Inflammatory macrophage (primary cell): ENCODE data around the gene APOBR.
A peak's percentile ranks its signal among the peaks of the same experiment; 100 is the strongest.
"Not testable (repeated sequence)": the region's sequence is repeated elsewhere in the genome, so short reads cannot be mapped to it uniquely, and the experiment has no call there.

Experiments
- DNase-seq, 2 donors: peaks; one replicate each; pipeline ENCODE4 v3.0.0-alpha.2; 2020 to 2022
- total RNA-seq, 18 experiments: gene quantifications; one replicate each; lab custom pipeline; 2026; ENCODE audit warnings: mixed read lengths in 6 of 18, inconsistent platforms in 2 of 18; lab: John Stamatoyannopoulos, UW

Gene APOBR, protein sequence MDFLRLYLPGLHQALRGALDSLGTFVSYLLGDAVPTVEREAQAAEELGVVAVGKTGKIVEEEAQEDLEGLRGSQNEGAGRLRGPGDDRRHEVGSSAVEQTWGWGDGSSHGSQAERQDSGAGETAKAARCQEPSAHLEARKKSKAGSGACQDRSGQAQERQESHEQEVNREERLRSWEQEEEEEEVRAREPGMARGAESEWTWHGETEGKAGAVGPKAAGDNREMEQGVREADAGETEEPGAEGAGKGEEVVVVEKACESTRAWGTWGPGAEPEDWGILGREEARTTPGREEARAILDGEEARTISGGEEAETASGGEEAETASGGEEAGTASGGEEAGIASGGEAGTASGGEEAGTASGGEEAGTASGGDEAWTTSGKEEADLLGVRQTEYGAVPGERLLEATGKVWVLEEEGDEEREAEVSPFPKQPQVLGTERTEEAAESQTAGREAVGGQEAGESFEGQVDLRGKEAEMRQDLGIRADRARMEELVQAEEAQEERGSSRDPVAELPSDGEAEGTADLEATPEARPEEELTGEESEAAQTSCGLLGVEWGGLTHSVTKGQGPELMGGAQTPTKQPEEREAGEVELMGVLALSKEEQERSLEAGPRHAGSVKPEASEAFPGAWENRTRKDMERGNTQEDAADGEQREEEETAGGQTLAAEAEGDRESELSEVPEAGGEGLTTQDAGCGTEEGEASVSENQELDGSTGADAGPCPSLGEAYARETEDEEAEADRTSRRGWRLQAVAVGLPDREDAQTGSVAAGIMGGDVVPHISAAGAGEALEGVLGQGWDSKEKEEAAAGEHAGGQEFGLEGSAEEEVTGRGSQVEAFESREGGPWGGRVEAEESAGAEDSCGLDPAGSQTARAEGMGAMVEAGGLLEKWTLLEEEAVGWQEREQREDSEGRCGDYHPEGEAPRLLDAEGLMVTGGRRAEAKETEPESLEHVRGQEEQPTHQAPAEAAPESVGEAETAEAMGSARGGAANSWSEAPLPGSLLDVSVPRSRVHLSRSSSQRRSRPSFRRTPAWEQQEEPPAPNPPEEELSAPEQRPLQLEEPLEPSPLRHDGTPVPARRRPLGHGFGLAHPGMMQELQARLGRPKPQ
- total RNA-seq, result 29.9 to 98.9 (median 53.3) reads per million in 18 experiments

DNA sequence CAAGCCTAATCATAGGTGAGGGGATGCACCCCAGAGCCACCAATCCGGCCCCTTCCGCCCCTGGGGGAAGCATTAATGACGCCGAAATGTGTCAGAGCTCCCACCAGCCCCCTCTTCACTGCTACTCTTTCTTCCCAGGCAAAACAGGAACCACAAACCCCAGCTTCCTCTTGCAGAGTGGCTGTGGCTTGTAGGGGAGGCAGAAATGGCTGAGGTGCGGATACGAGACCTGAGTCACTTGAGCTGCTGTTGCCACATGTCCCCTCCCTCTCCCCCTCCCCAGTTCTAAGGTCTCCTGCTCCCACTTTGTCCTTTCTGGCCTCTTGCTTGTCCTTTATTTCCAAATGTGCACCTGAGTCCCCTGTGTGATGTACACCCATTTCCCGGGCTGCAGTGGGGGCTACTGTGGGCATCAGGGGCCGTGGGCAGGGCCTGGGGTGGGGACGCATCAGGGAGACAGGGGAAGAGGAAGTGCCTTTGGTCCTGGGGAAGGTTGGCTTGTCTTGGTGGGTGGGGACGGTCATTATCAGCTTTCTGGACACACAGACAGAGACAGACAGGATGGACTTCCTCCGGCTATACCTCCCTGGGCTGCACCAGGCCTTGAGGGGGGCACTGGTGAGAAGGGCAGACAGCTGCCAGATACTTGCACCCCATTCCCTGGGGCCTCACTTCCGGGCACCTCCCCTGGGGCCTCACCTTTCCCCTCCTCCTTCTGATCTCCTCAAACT, at the start of gene APOBR:
APOBR (plus strand) TSS at position 523 of the 731 bp plus-strand sequence; CDS start at position 562, 39 bp downstream.
- DNase-seq, result peak; percentile 94 to 96

DNA sequence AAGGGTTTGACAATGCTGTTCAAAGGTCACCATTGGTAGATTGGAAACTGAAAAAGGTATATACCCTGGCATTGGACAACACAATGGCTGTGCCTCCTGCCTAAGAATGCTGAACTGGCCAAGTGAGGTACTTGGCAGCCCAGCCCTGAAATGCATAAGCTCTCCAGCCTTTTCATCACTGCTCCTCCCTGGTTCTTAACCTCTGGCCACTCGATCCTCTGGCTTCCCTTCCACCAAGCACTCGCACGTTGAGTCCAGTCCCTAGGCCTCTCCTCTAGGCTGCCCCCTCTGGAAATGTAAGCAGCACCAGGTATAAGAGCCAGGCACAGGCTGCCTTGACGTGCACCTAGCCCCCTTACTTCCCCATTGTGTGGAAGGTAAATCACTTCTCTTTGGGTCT, 48.1 kb upstream of the APOBR start:
- DNase-seq, result not testable (repeated sequence)

GRCh38 chr16:28447081-28447480, 47.4 kb upstream of the APOBR start:
- not testable (repeated sequence) for DNase-seq

DNA sequence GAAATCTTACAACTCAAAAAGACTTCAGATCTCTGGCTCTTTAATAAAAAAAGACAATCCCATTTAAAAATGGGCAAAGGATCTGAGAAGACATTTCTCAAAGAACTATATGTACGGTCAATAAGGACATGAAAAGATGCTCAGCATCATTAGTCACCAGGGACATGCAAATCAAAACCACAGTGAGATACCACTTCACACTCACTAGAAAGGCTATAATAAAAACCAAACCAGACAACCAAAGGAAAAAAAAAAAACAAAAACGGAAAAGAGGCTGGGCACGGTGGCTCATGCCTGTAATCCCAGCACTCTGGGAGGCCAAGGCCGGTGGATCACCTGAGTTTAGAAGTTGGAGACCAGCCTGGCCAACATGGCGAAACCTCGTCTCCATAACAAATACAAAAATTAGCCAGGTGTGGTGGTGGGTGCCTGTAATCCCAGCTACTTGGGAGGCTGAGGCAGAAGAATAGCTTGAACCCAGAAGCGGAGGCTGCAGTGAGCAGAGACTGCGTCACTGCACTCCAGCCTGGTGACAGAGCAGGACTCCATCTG, 20.7 kb upstream of the APOBR start:
- no peak for DNase-seq

DNA sequence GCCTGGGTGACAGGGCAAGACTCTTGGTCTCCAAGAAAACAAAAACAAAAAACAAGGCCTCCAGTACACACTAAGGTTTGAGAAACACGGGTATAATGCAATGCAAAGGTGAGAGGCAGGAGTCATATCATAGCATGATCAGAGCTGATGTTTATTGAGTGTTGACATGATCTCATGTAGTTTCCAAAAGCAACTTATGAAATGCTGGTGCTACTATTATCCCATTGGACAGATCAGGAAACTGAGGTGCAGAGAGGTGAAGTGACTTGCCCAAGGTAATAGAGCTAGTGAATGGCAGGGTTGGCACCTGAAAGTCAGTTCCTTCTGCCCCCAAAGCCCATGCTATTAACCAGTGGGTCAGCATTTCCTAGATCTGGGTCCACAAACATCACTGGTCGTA, 19.2 kb upstream of the APOBR start:
- DNase-seq, result no peak

DNA sequence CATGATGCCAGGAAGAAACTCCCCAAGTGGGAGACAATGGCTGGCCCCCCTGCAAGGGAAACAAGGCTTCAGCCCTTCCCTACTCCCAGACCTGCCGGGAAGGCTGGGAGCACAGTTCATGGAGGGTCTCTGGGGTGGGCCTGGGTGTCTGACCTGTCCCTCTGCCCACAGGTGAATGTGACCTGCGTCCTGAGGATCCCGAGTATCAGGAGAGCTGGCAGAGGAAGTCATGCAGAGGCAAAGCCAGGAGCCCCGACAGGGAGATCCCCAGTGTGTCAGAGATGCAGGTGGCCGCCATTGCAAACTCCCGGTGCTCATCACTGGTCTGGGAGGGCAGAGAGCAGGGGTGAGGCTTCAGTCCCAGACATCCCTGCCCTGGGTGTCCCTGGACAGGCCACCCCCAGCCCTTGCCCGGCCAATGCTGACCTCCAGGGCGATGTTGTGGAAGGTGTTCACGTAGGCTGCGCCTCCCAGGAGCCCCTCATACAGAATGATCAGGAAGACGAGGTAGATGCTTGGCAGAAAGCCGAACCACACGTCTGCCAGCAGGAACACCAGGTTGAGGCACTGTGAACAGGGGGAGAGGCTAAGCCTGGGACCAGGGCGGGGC, 17.0 kb upstream of the APOBR start:
- DNase-seq, result no peak

- DNase-seq, result peak; percentile 61 to 70
Measured at GRCh38 chr16:28478506-28479180, 15.8 kb upstream of the APOBR start.

- DNase-seq, result no peak
Measured at GRCh38 chr16:28482026-28482425, 12.4 kb upstream of the APOBR start.

DNA sequence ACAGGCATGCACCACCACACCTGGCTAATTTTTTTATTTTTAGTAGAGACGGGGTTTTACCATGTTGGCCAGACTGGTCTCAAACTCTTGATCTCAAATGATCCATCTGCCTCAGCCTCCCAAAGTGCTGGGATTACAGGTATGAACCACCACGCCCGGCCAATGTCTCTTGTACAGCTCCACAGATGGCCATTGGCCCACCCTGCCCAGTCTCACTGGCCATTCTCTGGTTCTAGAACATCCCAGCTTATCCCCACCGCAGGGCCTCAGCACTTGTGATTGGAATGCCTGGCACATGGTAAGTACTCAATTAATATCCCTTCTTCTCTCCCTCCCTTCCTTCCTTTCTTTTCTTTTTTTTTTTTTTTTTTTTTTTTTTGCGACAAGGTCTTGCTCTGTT, 11.1 kb upstream of the APOBR start:
- not testable (repeated sequence) for DNase-seq

DNA sequence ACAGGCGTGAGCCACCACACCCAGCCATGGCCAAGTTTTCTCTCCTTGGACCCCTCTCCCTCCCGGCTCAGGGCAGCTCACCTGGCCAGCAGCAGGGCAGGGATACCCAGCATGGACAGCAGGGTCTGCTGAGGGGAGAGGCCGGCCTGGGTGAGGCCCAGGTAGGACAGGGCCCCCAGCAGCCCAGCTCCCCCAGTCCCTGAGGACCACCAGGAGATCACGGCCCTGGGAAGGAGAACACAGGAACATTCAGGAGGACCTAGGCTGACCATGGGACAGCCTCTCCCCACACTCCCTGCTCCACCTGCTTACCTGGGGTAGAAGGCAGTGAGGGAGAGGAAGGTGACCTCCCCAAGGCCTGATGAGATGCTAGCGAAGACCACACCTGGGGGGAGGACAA, 8.2 kb upstream of the APOBR start:
- no peak for DNase-seq

- DNase-seq, result peak; percentile 56 to 61
Measured at GRCh38 chr16:28491230-28491969, 3.0 kb upstream of the APOBR start.

DNA sequence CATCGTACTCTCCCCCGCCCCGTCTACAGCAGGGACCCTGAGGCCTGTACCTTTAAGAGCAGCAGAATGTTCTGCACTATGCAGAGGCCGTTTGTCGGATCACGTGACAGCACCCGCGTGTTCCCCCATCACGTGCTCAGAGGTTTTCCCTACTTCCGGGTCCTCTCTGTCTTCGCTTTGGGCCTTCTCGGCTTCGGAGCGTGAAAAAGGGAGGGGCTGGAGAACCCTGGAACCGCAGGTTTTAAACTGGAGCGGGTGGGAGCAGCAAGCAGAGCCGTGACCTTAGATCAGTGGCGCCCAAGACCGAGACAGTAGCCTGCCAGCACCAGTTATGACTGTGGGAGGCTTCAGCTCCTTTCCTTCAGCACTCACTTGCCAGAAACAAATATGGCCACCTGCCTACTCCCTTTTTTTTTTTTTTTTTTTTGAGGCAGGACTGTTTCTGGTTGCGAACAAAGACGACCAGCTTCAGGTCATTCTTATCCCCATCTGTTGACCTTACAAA, 2.4 kb upstream of the APOBR start, which contains the start of gene CLN3:
CLN3 (minus strand) TSS at position 105 of the 505 bp plus-strand sequence. CDS start 315 bp downstream, outside the sequence.
- DNase-seq, result peak; percentile 95 to 96

DNA sequence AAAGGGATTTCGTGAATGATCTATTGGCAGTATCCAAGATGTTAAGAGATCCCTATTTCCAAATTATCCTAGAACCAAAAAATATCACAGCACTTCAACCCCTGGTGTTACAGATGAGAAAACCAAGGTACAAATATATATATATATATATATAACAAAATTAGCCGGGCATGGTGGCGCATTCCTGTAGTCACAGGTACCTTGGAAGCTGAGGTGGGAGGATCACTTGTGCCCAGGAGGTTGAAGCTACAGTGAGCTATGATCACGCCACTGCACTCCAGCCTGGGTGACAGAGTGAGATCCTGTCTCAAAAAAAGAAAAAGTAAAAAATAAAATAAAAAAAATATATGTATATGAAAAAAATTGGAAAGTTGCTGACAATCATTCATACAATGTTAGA, 1.9 kb upstream of the APOBR start:
- DNase-seq, result no peak

DNA sequence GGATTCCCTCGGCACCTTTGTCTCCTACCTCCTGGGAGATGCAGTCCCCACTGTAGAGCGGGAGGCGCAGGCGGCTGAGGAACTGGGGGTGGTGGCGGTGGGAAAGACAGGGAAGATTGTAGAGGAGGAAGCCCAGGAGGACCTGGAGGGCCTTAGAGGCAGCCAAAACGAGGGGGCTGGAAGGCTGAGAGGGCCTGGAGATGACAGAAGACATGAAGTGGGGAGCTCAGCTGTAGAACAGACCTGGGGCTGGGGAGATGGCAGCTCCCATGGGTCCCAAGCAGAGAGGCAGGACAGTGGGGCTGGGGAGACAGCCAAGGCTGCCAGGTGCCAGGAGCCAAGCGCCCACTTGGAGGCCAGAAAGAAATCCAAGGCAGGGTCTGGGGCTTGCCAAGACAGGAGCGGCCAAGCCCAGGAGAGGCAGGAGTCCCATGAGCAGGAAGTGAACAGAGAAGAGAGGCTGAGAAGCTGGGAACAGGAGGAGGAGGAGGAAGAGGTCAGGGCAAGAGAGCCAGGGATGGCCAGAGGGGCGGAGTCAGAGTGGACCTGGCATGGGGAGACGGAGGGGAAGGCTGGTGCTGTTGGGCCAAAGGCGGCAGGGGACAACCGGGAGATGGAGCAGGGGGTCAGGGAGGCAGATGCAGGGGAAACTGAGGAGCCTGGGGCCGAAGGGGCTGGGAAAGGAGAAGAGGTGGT, 803 bp downstream of the APOBR start:
- peak; percentile 21 to 42 for DNase-seq

- no peak for DNase-seq
Measured at GRCh38 chr16:28495795-28496749, 1.6 kb downstream of the APOBR start.

DNA sequence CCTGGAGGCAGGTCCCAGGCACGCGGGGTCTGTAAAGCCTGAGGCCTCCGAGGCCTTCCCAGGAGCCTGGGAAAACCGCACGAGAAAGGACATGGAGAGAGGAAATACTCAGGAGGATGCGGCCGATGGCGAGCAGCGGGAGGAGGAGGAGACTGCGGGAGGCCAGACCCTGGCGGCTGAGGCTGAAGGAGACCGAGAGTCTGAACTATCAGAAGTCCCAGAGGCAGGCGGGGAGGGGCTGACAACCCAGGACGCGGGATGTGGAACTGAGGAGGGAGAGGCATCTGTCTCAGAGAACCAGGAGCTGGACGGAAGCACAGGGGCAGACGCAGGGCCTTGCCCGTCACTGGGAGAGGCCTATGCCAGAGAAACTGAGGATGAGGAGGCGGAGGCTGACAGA, 2.4 kb downstream of the APOBR start:
- no peak for DNase-seq

- DNase-seq, result no peak
Measured at GRCh38 chr16:28497386-28497785, 2.9 kb downstream of the APOBR start.
